ENCODE measurements around the gene NCS1. TPM values are rescaled to one million over a fixed set of nuclear protein-coding genes. Genes with fewer than 3 reads are reported as not detected.

NCS1 gene
- total and polyA plus RNA-seq, 9 of the 15 experiments (the other 6 are each of a cell fraction or from before 2014, with no cell fraction given) = 0.28 to 27.0 (median 9.6) TPM

DNA sequence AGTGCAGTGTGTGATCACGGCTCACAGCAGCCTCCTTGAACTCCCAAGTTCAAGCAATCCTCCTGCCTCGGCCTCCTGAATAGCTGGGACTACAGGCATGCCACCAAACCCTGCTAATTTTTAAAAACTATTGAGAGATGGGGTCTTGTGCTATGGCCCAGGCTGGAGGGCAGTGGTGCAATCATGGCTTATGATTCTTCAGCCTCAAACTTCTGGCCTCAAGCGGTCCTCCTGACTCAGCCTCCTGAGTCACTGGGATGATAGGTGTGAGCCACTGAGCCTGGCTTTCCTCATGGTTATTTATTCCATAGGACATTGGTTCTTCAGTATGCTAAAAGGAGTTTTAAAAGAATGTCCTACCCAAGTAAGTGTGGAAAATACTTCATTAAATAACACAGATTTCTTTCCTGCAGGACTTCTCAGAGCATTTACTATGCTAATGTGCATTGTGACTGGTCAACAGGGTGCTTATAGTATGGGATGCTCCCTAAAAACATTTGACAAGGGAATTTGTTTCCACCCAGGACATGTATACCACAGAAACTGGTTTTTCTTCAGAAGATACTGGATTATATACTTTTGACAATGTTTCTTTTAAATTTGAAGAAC is 11.2 kb upstream of the NCS1 start:
- Histone ChIP-seq H3K4me1 (replicated peaks in 1 of 2; ENCODE audit: control insufficient read depth in 2 of 2, insufficient read depth in 2 of 2, low read length in 2 of 2) (no peaks in the 10 kb centered on the region; a peak in 1 of 5 replicates), H3K9me1 (ENCODE audit: control insufficient read depth, insufficient read depth, low read length) (no peaks in the 10 kb centered on the region), H4K20me1 (replicated peaks; ENCODE audit: control insufficient read depth, insufficient read depth, low read length) (no peaks in the 10 kb centered on the region), H3K79me2 (ENCODE audit: control insufficient read depth, insufficient read depth, low read length) (no peaks in the 10 kb centered on the region), H3K27ac (ENCODE audit: extremely low read depth, low read depth, low read length) (no peak overlapping the region), H3K27me3 (ENCODE audit: control insufficient read depth in 2 of 2, insufficient read depth in 2 of 2, low read length in 2 of 2) (peaks cover 0 to 10% of the 10 kb centered on the region in 2 experiments; a peak in 2 of 5 replicates), H3K36me3 (ENCODE audit: control insufficient read depth, insufficient read depth, low read length) (no peaks in the 10 kb centered on the region), H2AFZ (ENCODE audit: low read depth, low read length) (no peak overlapping the region), H3K9ac (ENCODE audit: insufficient read depth in 1 of 2, low read depth in 2 of 2, low read length in 2 of 2) (no peak overlapping the region), H3K4me2 (ENCODE audit: insufficient read depth, low read length) (no peak overlapping the region), H3K4me3 (no peak overlapping the region), H3K9me3 (replicated peaks; ENCODE audit: control insufficient read depth, insufficient read depth, low read depth, low read length) (no peaks in the 10 kb centered on the region)
- no TSS peak for BruUV-seq (replicated peaks)
- in situ Hi-C loops (cut with MboI) = no loop called here
- intact Hi-C loops (cut with micrococcal nuclease) = no loop called here
- FAIRE-seq (no peak), DNase-seq (ENCODE audit: extremely low read depth in 1 of 4, low spot score in 3 of 4) (no peak), ATAC-seq (no peak)
- POLR2A ChIA-PET = interaction anchor here (0.8 kb wide), 1 partner anchor 165 kb away, joined by 6 read pairs; no protein-coding TSS in a partner anchor
- WGBS (ENCODE audit: insufficient coverage, low coverage, missing lambda C conversion rate) = 59% methylated on average over 3 of the region's 3 CpGs
- CTCF ChIA-PET (ENCODE audit: low intra/inter-chr PET ratio) = no interaction called here
- TF ChIP-seq ZNF175 (CRISPR knock-in tag; IDR thresholded peaks at IDR 0.05; ENCODE audit: low read depth) (no peak), ZFP1 (CRISPR knock-in tag; IDR thresholded peaks at IDR 0.05) (no peak), CBX3 (IDR thresholded peaks at IDR 0.05; ENCODE audit: borderline replicate concordance in 1 of 2, low read length in 2 of 2) (no peak), PHF8 (IDR thresholded peaks at IDR 0.05; ENCODE audit: borderline replicate concordance, low read length) (no peak), HDAC8 (tag; IDR thresholded peaks at IDR 0.05) (no peak), KLF13 (tag; IDR thresholded peaks at IDR 0.05; ENCODE audit: borderline replicate concordance, low read depth) (no peak), RBM25 (IDR thresholded peaks at IDR 0.05; ENCODE audit: low read depth, low read length, severe bottlenecking) (peak; percentile 72), SRSF9 (IDR thresholded peaks at IDR 0.05; ENCODE audit: borderline replicate concordance, low read depth, low read length) (no peak), ZBTB12 (CRISPR knock-in tag; IDR thresholded peaks at IDR 0.05) (no peak), THAP7 (CRISPR knock-in tag; IDR thresholded peaks at IDR 0.05) (no peak), BCOR (IDR thresholded peaks at IDR 0.05) (peak; percentile 30; the same call in 1 of the 2 replicates), FOXA3 (CRISPR knock-in tag; conservative IDR thresholded peaks at IDR 0.05 in 1 of 2, IDR thresholded peaks at IDR 0.05 in 1 of 2) (no peak), ARID2 (IDR thresholded peaks at IDR 0.05) (no peak), ZNF239 (CRISPR knock-in tag; IDR thresholded peaks at IDR 0.05) (peak; percentile 94), RUNX1 (IDR thresholded peaks at IDR 0.05; ENCODE audit: low read depth) (no peak)
- TF ChIP-seq, protein P1, sequence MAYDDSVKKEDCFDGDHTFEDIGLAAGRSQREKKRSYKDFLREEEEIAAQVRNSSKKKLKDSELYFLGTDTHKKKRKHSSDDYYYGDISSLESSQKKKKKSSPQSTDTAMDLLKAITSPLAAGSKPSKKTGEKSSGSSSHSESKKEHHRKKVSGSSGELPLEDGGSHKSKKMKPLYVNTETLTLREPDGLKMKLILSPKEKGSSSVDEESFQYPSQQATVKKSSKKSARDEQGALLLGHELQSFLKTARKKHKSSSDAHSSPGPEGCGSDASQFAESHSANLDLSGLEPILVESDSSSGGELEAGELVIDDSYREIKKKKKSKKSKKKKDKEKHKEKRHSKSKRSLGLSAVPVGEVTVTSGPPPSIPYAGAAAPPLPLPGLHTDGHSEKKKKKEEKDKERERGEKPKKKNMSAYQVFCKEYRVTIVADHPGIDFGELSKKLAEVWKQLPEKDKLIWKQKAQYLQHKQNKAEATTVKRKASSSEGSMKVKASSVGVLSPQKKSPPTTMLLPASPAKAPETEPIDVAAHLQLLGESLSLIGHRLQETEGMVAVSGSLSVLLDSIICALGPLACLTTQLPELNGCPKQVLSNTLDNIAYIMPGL (CRISPR knock-in tag; IDR thresholded peaks at IDR 0.05) = no peak
- TF ChIP-seq, protein P2, sequence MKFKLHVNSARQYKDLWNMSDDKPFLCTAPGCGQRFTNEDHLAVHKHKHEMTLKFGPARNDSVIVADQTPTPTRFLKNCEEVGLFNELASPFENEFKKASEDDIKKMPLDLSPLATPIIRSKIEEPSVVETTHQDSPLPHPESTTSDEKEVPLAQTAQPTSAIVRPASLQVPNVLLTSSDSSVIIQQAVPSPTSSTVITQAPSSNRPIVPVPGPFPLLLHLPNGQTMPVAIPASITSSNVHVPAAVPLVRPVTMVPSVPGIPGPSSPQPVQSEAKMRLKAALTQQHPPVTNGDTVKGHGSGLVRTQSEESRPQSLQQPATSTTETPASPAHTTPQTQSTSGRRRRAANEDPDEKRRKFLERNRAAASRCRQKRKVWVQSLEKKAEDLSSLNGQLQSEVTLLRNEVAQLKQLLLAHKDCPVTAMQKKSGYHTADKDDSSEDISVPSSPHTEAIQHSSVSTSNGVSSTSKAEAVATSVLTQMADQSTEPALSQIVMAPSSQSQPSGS (CRISPR knock-in tag; IDR thresholded peaks at IDR 0.05) = no peak

Data from K562 (cell line).